ENCODE measurements around the gene PARL. TPM values are rescaled to one million over a fixed set of nuclear protein-coding genes. Genes with fewer than 3 reads are reported as not detected.

PARL gene
- total RNA-seq, 3 donors from 2014 or later: 67.0 to 71.8 (median 68.9) TPM

GRCh38 chr3:183807209-183807728 is 77.4 kb downstream of the PARL start:
- Histone ChIP-seq H3K4me1 (ENCODE audit: low read depth) (no peaks in the 10 kb centered on the region), H3K4me3 (no peak overlapping the region), H3K36me3 (ENCODE audit: low read depth) (peaks cover 6% of the 10 kb centered on the region), H3K9me3 (no peaks in the 10 kb centered on the region)
- DNase-seq: no peak
- intact Hi-C loops (cut with DNase I, micrococcal nuclease): no loop called here
- no peak for TF ChIP-seq CTCF (IDR thresholded peaks at IDR 0.05)
- ATAC-seq: no peak

- Histone ChIP-seq H3K4me3 (no peak overlapping the region), H3K4me1 (ENCODE audit: low read depth) (no peaks in the 10 kb centered on the region), H3K36me3 (ENCODE audit: low read depth) (peaks cover 6% of the 10 kb centered on the region), H3K9me3 (no peaks in the 10 kb centered on the region)
- intact Hi-C loops (cut with DNase I, micrococcal nuclease): no loop called here
- ATAC-seq (no peak), DNase-seq (no peak)
- no peak for TF ChIP-seq CTCF (IDR thresholded peaks at IDR 0.05)
Measured at GRCh38 chr3:183802989-183803388, 81.7 kb downstream of the PARL start.

DNA sequence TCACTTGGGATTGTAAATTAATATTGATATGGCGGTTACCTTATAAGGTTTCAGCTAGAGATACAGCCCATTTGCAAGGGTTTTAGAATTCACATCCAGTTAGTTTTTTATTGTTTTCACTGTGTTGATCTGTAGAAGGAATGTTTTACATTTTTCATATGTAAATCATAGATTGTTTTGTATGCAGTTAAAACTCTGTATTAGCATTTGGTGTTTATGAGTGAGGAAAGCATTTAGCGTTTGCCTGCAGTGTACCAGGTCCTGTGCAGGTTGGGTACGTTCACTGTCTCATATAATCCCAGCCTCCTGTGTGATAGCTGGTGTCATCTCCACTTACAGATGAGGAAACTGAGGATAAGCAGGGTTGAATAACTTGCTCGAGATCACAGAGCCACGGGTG is 83.1 kb downstream of the PARL start:
- TF ChIP-seq CTCF (IDR thresholded peaks at IDR 0.05): no peak

DNA sequence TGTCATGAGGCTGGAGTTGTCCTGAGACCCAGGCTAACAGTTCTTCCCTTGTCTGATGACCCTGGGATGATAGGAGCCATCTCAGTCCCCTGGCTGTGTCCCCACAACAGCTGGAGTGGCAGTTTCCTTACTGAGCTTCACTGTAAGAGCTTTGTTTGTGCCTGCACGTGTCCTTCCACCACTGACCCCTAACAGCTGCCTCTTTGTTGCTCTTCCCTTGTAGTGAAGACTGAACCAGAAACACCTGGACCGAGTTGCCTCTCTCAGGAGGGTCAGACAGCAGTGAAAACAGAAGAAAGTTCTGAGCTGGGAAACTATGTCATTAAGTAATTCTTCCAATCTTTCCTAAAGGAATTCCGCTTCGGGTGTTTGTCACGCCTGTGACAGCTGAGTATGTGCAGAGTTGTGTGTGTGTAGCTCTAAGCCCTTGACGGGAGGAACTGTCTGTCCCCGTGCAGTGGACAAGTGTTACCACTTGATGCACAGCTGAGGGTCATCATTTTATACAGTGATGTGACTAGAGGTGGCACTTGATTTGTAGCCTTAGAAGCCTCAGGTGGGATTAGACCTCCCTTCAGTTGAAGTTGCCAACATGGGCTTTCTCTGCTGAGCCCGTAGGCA is 84.3 kb downstream of the PARL start:
- H3K4me3 ChIP-seq: no peak overlapping the region
- TF ChIP-seq CTCF (IDR thresholded peaks at IDR 0.05): no peak
- no peaks in the 10 kb centered on the region for H3K9me3 ChIP-seq
- H3K4me1 ChIP-seq (ENCODE audit: low read depth): no peaks in the 10 kb centered on the region
- DNase-seq: no peak
- no peak for ATAC-seq
- intact Hi-C loops (cut with DNase I, micrococcal nuclease): no loop called here
- H3K36me3 ChIP-seq (ENCODE audit: low read depth): no peaks in the 10 kb centered on the region

More for the DNA sequence above, 83.1 kb downstream of the PARL start:
- DNase-seq (no peak), ATAC-seq (no peak)
- Histone ChIP-seq H3K4me1 (ENCODE audit: low read depth) (no peaks in the 10 kb centered on the region), H3K4me3 (no peak overlapping the region), H3K9me3 (no peaks in the 10 kb centered on the region), H3K36me3 (ENCODE audit: low read depth) (no peaks in the 10 kb centered on the region)
- intact Hi-C loops (cut with DNase I, micrococcal nuclease): no loop called here

DNA sequence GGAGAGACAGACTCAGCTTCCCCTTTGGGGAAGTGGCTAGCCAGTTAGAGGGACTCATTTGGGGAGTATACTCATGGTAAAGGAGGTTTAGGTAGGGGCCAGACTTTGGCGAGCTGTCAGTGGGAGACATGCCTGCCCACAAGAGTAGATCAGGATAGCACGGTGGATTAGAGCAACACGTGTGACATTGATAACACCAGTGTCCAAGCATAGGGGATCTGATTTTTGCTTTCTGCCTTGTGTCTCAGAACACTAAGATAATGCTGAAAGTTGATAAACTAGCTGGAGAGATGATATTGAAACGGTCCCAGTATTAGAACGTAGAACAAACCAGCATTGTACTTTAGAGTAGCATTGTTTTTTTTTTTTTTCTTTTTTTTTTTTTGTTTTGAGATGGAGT is 85.2 kb downstream of the PARL start:
- no peaks in the 10 kb centered on the region for H3K4me1 ChIP-seq (ENCODE audit: low read depth)
- H3K36me3 ChIP-seq (ENCODE audit: low read depth): no peaks in the 10 kb centered on the region

More for the DNA sequence above, 85.2 kb downstream of the PARL start:
- H3K9me3 ChIP-seq: no peaks in the 10 kb centered on the region
- TF ChIP-seq CTCF (IDR thresholded peaks at IDR 0.05): no peak
- no peak for DNase-seq
- no peak for ATAC-seq
- intact Hi-C loops (cut with DNase I, micrococcal nuclease): no loop called here
- H3K4me3 ChIP-seq: no peak overlapping the region

All from mucosa of descending colon (tissue), 3 donors.